ENCODE data around the gene INVS.

DNA sequence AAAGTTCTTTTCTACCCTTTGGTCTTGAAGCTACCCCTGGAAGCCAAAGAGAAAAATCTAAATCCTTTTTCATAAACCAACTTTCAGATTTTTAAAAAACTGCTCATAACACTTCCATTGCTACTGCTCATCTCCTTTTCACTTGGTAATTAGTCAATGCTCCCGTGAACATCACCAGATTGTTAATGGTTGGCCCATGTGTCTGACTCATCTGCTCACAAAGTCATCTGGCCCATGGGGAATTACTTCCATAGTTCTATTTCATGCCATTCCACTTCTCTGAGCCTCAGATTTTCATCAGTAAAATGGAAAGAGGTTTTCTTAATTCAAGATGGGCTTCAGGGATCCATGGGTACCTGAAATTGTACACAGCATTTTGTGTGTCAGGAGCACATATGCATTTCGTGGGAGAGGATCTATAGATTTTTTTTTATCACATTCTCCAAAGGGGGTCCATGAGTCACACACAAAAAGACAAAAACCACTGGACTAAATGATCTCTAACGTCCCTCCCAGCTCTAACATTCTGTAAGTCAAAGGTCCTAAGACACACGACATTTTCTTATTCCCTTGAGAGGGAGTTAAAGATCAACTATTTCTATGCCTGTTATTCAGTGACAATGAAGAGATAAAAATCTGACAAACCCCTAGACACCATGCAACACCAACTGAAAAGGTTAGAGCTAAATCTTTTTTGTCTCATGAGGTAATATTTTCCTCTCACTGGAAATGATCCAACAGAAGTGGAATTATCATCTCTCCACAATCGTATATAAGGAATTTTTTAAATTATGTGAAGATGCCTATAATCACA lies 178.3 kb downstream of the INVS start:
- TF ChIP-seq POLR2A (IDR thresholded peaks at IDR 0.05; ENCODE audit: insufficient read depth in 1 of 2, low read depth in 2 of 2, low read length in 2 of 2) (no peak), RARG (CRISPR knock-in tag; IDR thresholded peaks at IDR 0.05; ENCODE audit: low read depth) (no peak), ATF7 (IDR thresholded peaks at IDR 0.05) (no peak), ATF7 (CRISPR knock-in tag; IDR thresholded peaks at IDR 0.05) (no peak), PRPF4 (IDR thresholded peaks at IDR 0.05; ENCODE audit: low read depth, low read length, poor library complexity, severe bottlenecking) (no peak), ZUFSP (CRISPR knock-in tag; IDR thresholded peaks at IDR 0.05; ENCODE audit: borderline replicate concordance) (no peak), HCFC1 (IDR thresholded peaks at IDR 0.05; ENCODE audit: low read depth, low read length) (no peak), HDAC2 (CRISPR knock-in tag; IDR thresholded peaks at IDR 0.05) (no peak), TCF12 (IDR thresholded peaks at IDR 0.05) (no peak), TCF12 (CRISPR knock-in tag; IDR thresholded peaks at IDR 0.05) (no peak), ELF4 (CRISPR knock-in tag; IDR thresholded peaks at IDR 0.05; ENCODE audit: borderline replicate concordance) (no peak), ZNF749 (CRISPR knock-in tag; IDR thresholded peaks at IDR 0.05; ENCODE audit: borderline replicate concordance) (no peak)
- TF ChIP-seq, protein P1, sequence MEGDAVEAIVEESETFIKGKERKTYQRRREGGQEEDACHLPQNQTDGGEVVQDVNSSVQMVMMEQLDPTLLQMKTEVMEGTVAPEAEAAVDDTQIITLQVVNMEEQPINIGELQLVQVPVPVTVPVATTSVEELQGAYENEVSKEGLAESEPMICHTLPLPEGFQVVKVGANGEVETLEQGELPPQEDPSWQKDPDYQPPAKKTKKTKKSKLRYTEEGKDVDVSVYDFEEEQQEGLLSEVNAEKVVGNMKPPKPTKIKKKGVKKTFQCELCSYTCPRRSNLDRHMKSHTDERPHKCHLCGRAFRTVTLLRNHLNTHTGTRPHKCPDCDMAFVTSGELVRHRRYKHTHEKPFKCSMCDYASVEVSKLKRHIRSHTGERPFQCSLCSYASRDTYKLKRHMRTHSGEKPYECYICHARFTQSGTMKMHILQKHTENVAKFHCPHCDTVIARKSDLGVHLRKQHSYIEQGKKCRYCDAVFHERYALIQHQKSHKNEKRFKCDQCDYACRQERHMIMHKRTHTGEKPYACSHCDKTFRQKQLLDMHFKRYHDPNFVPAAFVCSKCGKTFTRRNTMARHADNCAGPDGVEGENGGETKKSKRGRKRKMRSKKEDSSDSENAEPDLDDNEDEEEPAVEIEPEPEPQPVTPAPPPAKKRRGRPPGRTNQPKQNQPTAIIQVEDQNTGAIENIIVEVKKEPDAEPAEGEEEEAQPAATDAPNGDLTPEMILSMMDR (CRISPR knock-in tag; IDR thresholded peaks at IDR 0.05), result no peak
- TF ChIP-seq, protein P2, sequence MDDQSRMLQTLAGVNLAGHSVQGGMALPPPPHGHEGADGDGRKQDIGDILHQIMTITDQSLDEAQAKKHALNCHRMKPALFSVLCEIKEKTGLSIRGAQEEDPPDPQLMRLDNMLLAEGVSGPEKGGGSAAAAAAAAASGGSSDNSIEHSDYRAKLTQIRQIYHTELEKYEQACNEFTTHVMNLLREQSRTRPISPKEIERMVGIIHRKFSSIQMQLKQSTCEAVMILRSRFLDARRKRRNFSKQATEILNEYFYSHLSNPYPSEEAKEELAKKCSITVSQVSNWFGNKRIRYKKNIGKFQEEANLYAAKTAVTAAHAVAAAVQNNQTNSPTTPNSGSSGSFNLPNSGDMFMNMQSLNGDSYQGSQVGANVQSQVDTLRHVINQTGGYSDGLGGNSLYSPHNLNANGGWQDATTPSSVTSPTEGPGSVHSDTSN (CRISPR knock-in tag; IDR thresholded peaks at IDR 0.05; ENCODE audit: borderline replicate concordance), result no peak
- TF ChIP-seq, protein P3, sequence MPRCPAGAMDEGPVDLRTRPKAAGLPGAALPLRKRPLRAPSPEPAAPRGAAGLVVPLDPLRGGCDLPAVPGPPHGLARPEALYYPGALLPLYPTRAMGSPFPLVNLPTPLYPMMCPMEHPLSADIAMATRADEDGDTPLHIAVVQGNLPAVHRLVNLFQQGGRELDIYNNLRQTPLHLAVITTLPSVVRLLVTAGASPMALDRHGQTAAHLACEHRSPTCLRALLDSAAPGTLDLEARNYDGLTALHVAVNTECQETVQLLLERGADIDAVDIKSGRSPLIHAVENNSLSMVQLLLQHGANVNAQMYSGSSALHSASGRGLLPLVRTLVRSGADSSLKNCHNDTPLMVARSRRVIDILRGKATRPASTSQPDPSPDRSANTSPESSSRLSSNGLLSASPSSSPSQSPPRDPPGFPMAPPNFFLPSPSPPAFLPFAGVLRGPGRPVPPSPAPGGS (CRISPR knock-in tag; IDR thresholded peaks at IDR 0.05), result no peak

All from HepG2 (cell line).